OCI-LY7 (cell line): ENCODE data around the gene TGFBR2. TPM values are rescaled to one million over a fixed set of nuclear protein-coding genes. Genes with fewer than 3 reads are reported as not detected.

ENCODE experiments used
- BruUV-seq: library from RNA; stranded (reverse); fragments of 400-500 nt; replicated peaks from 2 replicates; lab custom pipeline; 2021; lab: Mats Ljungman, UMichigan
- CTCF ChIA-PET: fragments of 300-600 bp; sonication (Branson Sonifier 250); formaldehyde crosslinking; loops from one replicate; lab custom pipeline; 2022; ENCODE audit warnings: antibody characterized with exemption; ENCODE audit not compliant: unreplicated experiment; lab: Charles Lee
- POLR2A ChIA-PET: fragments of 300-600 bp; sonication (Branson Sonifier 250); formaldehyde crosslinking; loops from one replicate; lab custom pipeline; 2022; ENCODE audit warnings: antibody characterized with exemption; lab: Charles Lee
- DNase-seq: peaks from one replicate; pipeline ENCODE4 v3.0.0-alpha.2; 2015; ENCODE audit warnings: low spot score
- H2AFZ ChIP-seq: fragments of 200-600 bp; sonication (generic), shearing (Covaris generic); 2 replicates; pipeline ENCODE4 v1.6.1; 2014; ENCODE audit warnings: mild to moderate bottlenecking, antibody characterized with exemption, low read length, moderate library complexity
- H3K27ac ChIP-seq: fragments of 200-600 bp; sonication (generic); 2 replicates; pipeline ENCODE4 v1.5.1; 2014; ENCODE audit warnings: mixed run types, low read depth, mild to moderate bottlenecking, moderate library complexity, low read length, inconsistent platforms; ENCODE audit not compliant: poor library complexity, severe bottlenecking
- H3K36me3 ChIP-seq: fragments of 200-600 bp; sonication (generic); 2 replicates; pipeline ENCODE4 v1.6.1; 2014; ENCODE audit warnings: mild to moderate bottlenecking, antibody characterized with exemption, low read length, moderate library complexity, mixed read lengths; ENCODE audit not compliant: insufficient read depth
- H3K4me1 ChIP-seq: fragments of 200-600 bp; sonication (generic); 2 replicates; pipeline ENCODE4 v1.5.1; 2014; ENCODE audit warnings: mild to moderate bottlenecking, low read length; ENCODE audit not compliant: insufficient read depth, poor library complexity, severe bottlenecking
- H3K4me2 ChIP-seq: fragments of 200-600 bp; sonication (generic); 2 replicates; pipeline ENCODE4 v1.6.1; 2014; ENCODE audit warnings: mild to moderate bottlenecking, low read length
- H3K4me3 ChIP-seq: fragments of 200-600 bp; sonication (generic); 2 replicates; pipeline ENCODE4 v1.5.1; 2014; ENCODE audit warnings: mild to moderate bottlenecking, low read depth, low read length; ENCODE audit not compliant: poor library complexity, severe bottlenecking
- H3K79me2 ChIP-seq: fragments of 200-600 bp; sonication (generic); 2 replicates; pipeline ENCODE4 v1.6.1; 2016; ENCODE audit warnings: low read depth, mild to moderate bottlenecking, low read length, moderate library complexity, mixed read lengths; ENCODE audit not compliant: insufficient read depth
- H3K9me2 ChIP-seq: fragments of 200-600 bp; sonication (generic); 2 replicates; pipeline ENCODE4 v1.6.1; 2016; ENCODE audit warnings: mild to moderate bottlenecking, low read length, mixed read lengths; ENCODE audit not compliant: insufficient read depth
- H3K9me3 ChIP-seq: fragments of 200-600 bp; sonication (generic); 2 replicates; pipeline ENCODE4 v1.6.1; 2014; ENCODE audit warnings: mild to moderate bottlenecking, mixed run types, low read length, mixed read lengths
- H4K20me1 ChIP-seq: fragments of 200-600 bp; sonication (generic); 2 replicates; pipeline ENCODE4 v1.6.1; 2014; ENCODE audit warnings: mild to moderate bottlenecking, antibody characterized with exemption, low read length, moderate library complexity, mixed read lengths; ENCODE audit not compliant: insufficient read depth
- CTCF ChIP-seq: fragments of 200-600 bp; sonication (generic); conservative IDR thresholded peaks from 2 replicates; pipeline ENCODE4 v1.5.1; 2014; ENCODE audit warnings: mild to moderate bottlenecking, antibody characterized with exemption, low read length, moderate library complexity, mixed read lengths
- EZH2phosphoT487 ChIP-seq: fragments of 200-600 bp; sonication (generic); IDR thresholded peaks from 2 replicates; pipeline ENCODE4 v1.6.1; 2018; ENCODE audit warnings: low read depth, borderline replicate concordance, mild to moderate bottlenecking, mixed run types, antibody characterized with exemption, low read length, moderate library complexity, mixed read lengths
- intact Hi-C: fragments of 100-400 bp; cut with micrococcal nuclease; formaldehyde crosslinking; loops from one replicate; pipeline ENCODE4 v1.10.0; 2022; ENCODE audit not compliant: unreplicated experiment
- total RNA-seq, 2 experiments: library from RNA; depleted of rRNA in 1 of 2; stranded (reverse); fragments of >200 nt in 1 of 2; shearing (Covaris generic) in 1 of 2; gene quantifications; 2 replicates each; pipeline ENCODE4 v1.2.3, GENCODE V29; 2014 to 2022

TGFBR2 gene
- total RNA-seq, 2 experiments from 2014 or later = 25.2 to 28.1 TPM

- no peak overlapping the region for H2AFZ ChIP-seq
- no peaks in the 10 kb centered on the region for H4K20me1 ChIP-seq
- peaks cover 5% of the 10 kb centered on the region; the same call in 1 of the 2 replicates for H3K9me3 ChIP-seq
- POLR2A ChIA-PET = interaction anchor here (1.1 to 2.0 kb wide), 4 partner anchors 9 to 21 kb away, joined by 4 to 5 read pairs (median 4); no protein-coding TSS in a partner anchor
- TF ChIP-seq CTCF (no peak), EZH2phosphoT487 (no peak)
- intact Hi-C loops = no loop called here
- CTCF ChIA-PET = no interaction called here
- H3K9me2 ChIP-seq = no peaks in the 10 kb centered on the region
- H3K4me2 ChIP-seq = peak overlapping the region; percentile 67
- no peak for DNase-seq
- no TSS peak for BruUV-seq
- H3K36me3 ChIP-seq = peaks cover 99% of the 10 kb centered on the region
- peak overlapping the region; percentile 4 for H3K27ac ChIP-seq
- peaks cover 87% of the 10 kb centered on the region for H3K4me1 ChIP-seq
- peaks cover 11% of the 10 kb centered on the region; the same call in 1 of the 2 replicates for H3K79me2 ChIP-seq
- peak overlapping the region; percentile 1 for H3K4me3 ChIP-seq
These were observed 50.3 kb downstream of the TGFBR2 start for GRCh38 chr3:30656624-30657141.

- H3K36me3 ChIP-seq = peaks cover 99% of the 10 kb centered on the region
- intact Hi-C loops = no loop called here
- H3K27ac ChIP-seq = peak overlapping the region; percentile 77
- no peaks in the 10 kb centered on the region for H3K9me2 ChIP-seq
- no peaks in the 10 kb centered on the region for H4K20me1 ChIP-seq
- peaks cover 5% of the 10 kb centered on the region; the same call in 1 of the 2 replicates for H3K9me3 ChIP-seq
- DNase-seq = no peak
- H3K4me1 ChIP-seq = peaks cover 80% of the 10 kb centered on the region
- no TSS peak for BruUV-seq
- H3K4me3 ChIP-seq = peak overlapping the region; percentile 28
- TF ChIP-seq CTCF = no peak
- no peak for TF ChIP-seq EZH2phosphoT487
- peak overlapping the region; percentile 18; the same call in 1 of the 2 replicates for H2AFZ ChIP-seq
- CTCF ChIA-PET = interaction anchor here (1.4 to 1.5 kb wide), 2 partner anchors 35 to 49 kb away, joined by 4 to 6 read pairs; no protein-coding TSS in a partner anchor
- peaks cover 11% of the 10 kb centered on the region; the same call in 1 of the 2 replicates for H3K79me2 ChIP-seq
- POLR2A ChIA-PET = interaction anchor here (0.6 to 2.5 kb wide), 17 partner anchors 8 to 183 kb away, joined by 3 to 10 read pairs (median 5); no protein-coding TSS in a partner anchor
- H3K4me2 ChIP-seq = peak overlapping the region; percentile 67
These were observed 51.5 kb downstream of the TGFBR2 start for GRCh38 chr3:30657914-30658313.
